Endodermal cell (in vitro differentiated cells): ENCODE measurements around the gene SLIT3. TPM values are rescaled to one million over a fixed set of nuclear protein-coding genes. Genes with fewer than 3 reads are reported as not detected.

Source experiments
- DNase-seq: peaks from one replicate; pipeline ENCODE4 v3.0.0-alpha.2; 2017
- H3K27ac ChIP-seq: 2 replicates; pipeline ENCODE4 v1.5.1; 2013; ENCODE audit warnings: mild to moderate bottlenecking, low read depth, low read length, moderate library complexity
- H3K27me3 ChIP-seq: 2 replicates; pipeline ENCODE4 v1.6.1; 2013; ENCODE audit warnings: mild to moderate bottlenecking, low read length, moderate library complexity; ENCODE audit not compliant: insufficient read depth, control insufficient read depth, poor library complexity, severe bottlenecking
- H3K36me3 ChIP-seq: 2 replicates; pipeline ENCODE4 v1.7.0; 2013; ENCODE audit warnings: mild to moderate bottlenecking, low read length, moderate library complexity; ENCODE audit not compliant: control insufficient read depth, insufficient read depth
- H3K4me1 ChIP-seq: one replicate; pipeline ENCODE4 v1.7.0; 2013; ENCODE audit warnings: low read length; ENCODE audit not compliant: control insufficient read depth, insufficient read depth
- H3K4me3 ChIP-seq: 2 replicates; pipeline ENCODE4 v1.5.1; 2013; ENCODE audit warnings: mild to moderate bottlenecking, low read length, moderate library complexity
- H3K9ac ChIP-seq: 2 replicates; pipeline ENCODE4 v1.6.1; 2013; ENCODE audit warnings: mild to moderate bottlenecking, low read length, moderate library complexity; ENCODE audit not compliant: poor library complexity, severe bottlenecking; ENCODE audit errors: extremely low read depth
- H3K9me3 ChIP-seq: 2 replicates; pipeline ENCODE4 v1.6.1; 2013; ENCODE audit warnings: mild to moderate bottlenecking, low read length, moderate library complexity; ENCODE audit not compliant: control insufficient read depth
- H3K27ac Mint-ChIP-seq: 2 replicates; pipeline ENCODE4 v1.8.0; 2020; ENCODE audit warnings: mixed read lengths
- H3K27me3 Mint-ChIP-seq: 2 replicates; pipeline ENCODE4 v1.8.0; 2021; ENCODE audit warnings: mild to moderate bottlenecking, mixed read lengths; ENCODE audit not compliant: insufficient read depth
- H3K36me3 Mint-ChIP-seq: 2 replicates; pipeline ENCODE4 v1.8.0; 2020; ENCODE audit warnings: low read depth, mixed read lengths
- H3K4me1 Mint-ChIP-seq: 2 replicates; pipeline ENCODE4 v1.8.0; 2020; ENCODE audit warnings: mixed read lengths
- H3K4me3 Mint-ChIP-seq: 2 replicates; pipeline ENCODE4 v1.8.0; 2020; ENCODE audit warnings: mild to moderate bottlenecking, moderate library complexity, mixed read lengths
- H3K9me3 Mint-ChIP-seq: 2 replicates; pipeline ENCODE4 v1.8.0; 2020; ENCODE audit warnings: mild to moderate bottlenecking, mixed read lengths
- CTCF ChIP-seq: fragments of 200-600 bp; sonication (generic); conservative IDR thresholded peaks from 2 replicates; pipeline ENCODE4 v1.5.0; 2021; ENCODE audit warnings: antibody characterized with exemption, mild to moderate bottlenecking
- WGBS, 2 experiments: methylation state at CpG; one replicate each; pipeline versions ENCODE4 v1.1.5 to v1.1.7; 2013; ENCODE audit warnings: missing lambda C conversion rate in 2 of 2, mixed read lengths in 1 of 2; ENCODE audit not compliant: insufficient coverage in 1 of 2, insufficient read length in 1 of 2; 5-methylcytosine and 5-hydroxymethylcytosine counted together
- total RNA-seq, 2 donors: library from RNA; stranded (reverse); fragmentation: NEBNext Ultra II Directional in 1 of 2; extraction: Animal tissue kit (Norgen Biotek cat#: 25700) in 1 of 2; gene quantifications; 2 replicates in 1 of 2; 3 replicates in 1 of 2; pipeline ENCODE4 v1.2.1, GENCODE V29; 2021

The SLIT3 gene
- total RNA-seq, 2 donors from 2014 or later, result 2.5 to 3.4 TPM

GRCh38 chr5:168953351-168953750 lies 347.6 kb downstream of the SLIT3 start:
- H3K27ac ChIP-seq, result no peak overlapping the region
- TF ChIP-seq CTCF, result no peak
- Mint-ChIP-seq H3K4me1 (peaks cover 15% of the 10 kb centered on the region), H3K4me3 (no peak overlapping the region), H3K27ac (no peak overlapping the region), H3K9me3 (no peaks in the 10 kb centered on the region), H3K27me3 (peaks cover 2% of the 10 kb centered on the region), H3K36me3 (no peaks in the 10 kb centered on the region)
- no peaks in the 10 kb centered on the region for H3K27me3 ChIP-seq
- H3K9me3 ChIP-seq, result no peaks in the 10 kb centered on the region
- H3K36me3 ChIP-seq, result no peaks in the 10 kb centered on the region
- no peaks in the 10 kb centered on the region for H3K4me1 ChIP-seq
- DNase-seq, result no peak
- 77 to 92% methylated on average over 4 to 5 of the region's 5 CpGs for WGBS, 2 experiments
- no peak overlapping the region for H3K9ac ChIP-seq
- H3K4me3 ChIP-seq, result no peak overlapping the region

DNA sequence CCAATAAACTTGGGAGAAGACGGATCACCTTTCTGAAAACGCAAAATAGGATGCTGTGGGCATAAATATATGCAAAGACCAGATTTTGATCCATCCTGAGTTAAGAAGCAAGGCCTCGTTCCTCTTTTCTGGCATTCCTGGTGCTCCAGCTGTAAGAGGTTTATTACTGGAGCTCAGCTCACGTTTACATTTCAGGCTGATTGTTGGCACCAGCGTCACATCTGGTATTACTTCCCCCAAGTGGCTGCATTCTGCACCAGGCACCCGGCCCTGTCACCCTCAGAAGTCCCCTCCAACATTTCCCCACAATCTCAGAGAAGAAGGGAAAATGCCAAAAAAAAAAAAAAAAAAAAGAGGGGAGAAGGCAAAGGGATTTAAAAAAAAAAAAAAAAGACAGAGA lies 348.7 kb downstream of the SLIT3 start:
- 91 to 95% methylated on average over 4 to 5 of the region's 6 CpGs for WGBS, 2 experiments
- Mint-ChIP-seq H3K9me3 (no peaks in the 10 kb centered on the region), H3K27me3 (peaks cover 2% of the 10 kb centered on the region), H3K4me3 (no peak overlapping the region), H3K4me1 (peaks cover 15% of the 10 kb centered on the region), H3K36me3 (no peaks in the 10 kb centered on the region), H3K27ac (no peak overlapping the region)
- no peak for TF ChIP-seq CTCF
- H3K9me3 ChIP-seq, result no peaks in the 10 kb centered on the region
- H3K4me3 ChIP-seq, result no peak overlapping the region
- no peak overlapping the region for H3K9ac ChIP-seq
- DNase-seq, result no peak
- no peaks in the 10 kb centered on the region for H3K36me3 ChIP-seq
- H3K27me3 ChIP-seq, result no peaks in the 10 kb centered on the region
- no peaks in the 10 kb centered on the region for H3K4me1 ChIP-seq
- H3K27ac ChIP-seq, result no peak overlapping the region

DNA sequence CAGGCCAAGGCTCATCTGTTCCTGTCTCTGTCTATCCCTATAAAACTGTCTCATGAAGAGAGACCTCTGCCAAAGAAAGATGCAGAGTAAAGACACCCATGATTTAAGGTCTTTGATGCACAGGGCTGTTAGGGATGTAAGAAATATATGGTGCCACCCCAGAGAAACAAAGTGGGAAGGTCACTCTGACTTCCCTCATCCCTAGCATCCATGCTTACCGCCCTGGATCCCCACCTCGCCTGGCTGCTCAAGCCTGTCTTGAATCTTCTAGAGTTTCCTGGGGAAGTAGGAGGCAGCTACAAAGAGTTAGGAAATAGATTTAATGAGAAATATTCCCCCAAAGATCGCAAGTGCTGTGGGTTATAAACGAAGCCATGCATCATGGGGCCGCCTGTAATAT lies 349.2 kb downstream of the SLIT3 start:
- no peak overlapping the region for H3K4me3 ChIP-seq
- Mint-ChIP-seq H3K36me3 (no peaks in the 10 kb centered on the region), H3K27me3 (peaks cover 2% of the 10 kb centered on the region), H3K27ac (no peak overlapping the region), H3K4me3 (no peak overlapping the region), H3K9me3 (no peaks in the 10 kb centered on the region), H3K4me1 (peaks cover 15% of the 10 kb centered on the region)
- H3K27ac ChIP-seq, result no peak overlapping the region
- 95 to 100% methylated on average over 3 to 5 of the region's 5 CpGs for WGBS, 2 experiments
- H3K9ac ChIP-seq, result no peak overlapping the region
- no peaks in the 10 kb centered on the region for H3K4me1 ChIP-seq
- H3K36me3 ChIP-seq, result no peaks in the 10 kb centered on the region
- no peaks in the 10 kb centered on the region for H3K9me3 ChIP-seq
- no peak for DNase-seq
- no peaks in the 10 kb centered on the region for H3K27me3 ChIP-seq
- no peak for TF ChIP-seq CTCF
